ENCODE results near the gene PALLD. TPM values are rescaled to one million over a fixed set of nuclear protein-coding genes. Genes with fewer than 3 reads are reported as not detected.
"Not testable (repeated sequence)": the region's sequence is repeated elsewhere in the genome, so short reads cannot be mapped to it uniquely, and the experiment has no call there.

Gene PALLD
- total RNA-seq, 1 donor from 2014 or later, result 239 TPM

DNA sequence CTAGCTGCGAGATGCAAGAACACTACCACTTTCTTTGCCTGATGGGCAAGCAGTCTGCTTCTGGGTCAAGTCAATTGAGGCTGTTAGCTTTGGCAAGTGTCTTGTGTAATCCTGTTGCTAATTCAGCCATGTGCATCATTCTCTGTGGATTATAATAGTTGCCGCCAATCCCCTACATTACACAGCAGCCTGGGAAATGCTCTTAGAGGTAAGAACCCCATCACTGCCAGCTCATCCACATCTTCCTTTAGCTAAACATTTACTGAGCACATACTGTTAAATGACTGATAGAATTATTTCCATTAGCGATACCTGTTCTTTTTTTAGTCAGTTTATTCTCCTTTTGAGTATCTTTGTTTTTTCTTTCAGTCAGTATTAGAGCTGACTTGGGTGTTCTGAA is 397.0 kb downstream of the PALLD start:
- no peak for DNase-seq (ENCODE audit: low spot score)

- DNase-seq (ENCODE audit: low spot score), result no peak
Measured at GRCh38 chr4:168900080-168900479, 403.2 kb downstream of the PALLD start.

DNA sequence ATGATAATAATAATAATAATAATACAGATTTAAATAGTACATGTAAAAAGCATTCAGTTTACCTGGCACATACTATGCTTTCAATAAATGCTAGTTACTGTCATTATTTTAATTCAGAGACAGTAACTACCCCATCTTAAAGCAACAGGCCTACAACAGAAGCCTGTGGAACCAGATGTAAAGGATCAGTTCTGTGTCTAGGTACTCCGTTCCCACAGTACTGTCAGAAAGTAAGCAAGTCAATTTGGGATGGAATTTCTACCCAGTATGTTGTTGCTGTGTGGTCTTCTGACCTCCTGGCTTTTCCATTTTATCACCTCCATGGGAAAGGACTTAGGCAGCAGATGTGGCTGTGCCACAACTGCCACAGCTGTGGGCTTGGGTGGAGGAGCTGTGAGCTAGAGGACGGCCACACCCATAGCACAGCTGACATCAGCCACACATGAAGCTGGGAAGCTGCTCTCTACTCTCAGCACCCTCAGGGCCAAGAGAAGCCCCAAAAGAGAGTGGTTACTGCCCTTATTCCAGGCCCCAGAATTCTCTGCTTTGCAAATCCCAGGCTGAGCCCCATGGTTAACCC is 410.4 kb downstream of the PALLD start:
- DNase-seq (ENCODE audit: low spot score), result no peak

DNA sequence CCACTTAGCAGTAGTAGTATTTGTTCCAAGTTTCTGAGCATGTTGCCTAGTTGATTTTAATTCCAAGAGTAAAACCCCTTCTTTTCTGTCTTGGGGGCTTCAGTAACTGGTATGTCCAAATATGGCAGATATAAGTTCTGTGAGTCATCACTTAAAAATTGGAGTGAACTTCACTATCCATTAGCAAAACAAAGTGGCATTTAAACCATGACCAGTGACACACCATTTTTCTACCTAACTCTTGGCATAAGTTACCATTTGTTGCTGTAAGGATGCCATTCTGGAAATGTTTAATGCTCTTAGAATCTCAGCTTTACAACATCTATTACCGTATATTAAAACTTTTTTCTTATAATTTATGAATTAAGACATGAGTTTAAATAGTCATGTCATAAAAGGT is 411.2 kb downstream of the PALLD start:
- no peak for DNase-seq (ENCODE audit: low spot score)

- no peak for DNase-seq (ENCODE audit: low spot score)
Measured at GRCh38 chr4:168908851-168909273, 412.0 kb downstream of the PALLD start.

DNA sequence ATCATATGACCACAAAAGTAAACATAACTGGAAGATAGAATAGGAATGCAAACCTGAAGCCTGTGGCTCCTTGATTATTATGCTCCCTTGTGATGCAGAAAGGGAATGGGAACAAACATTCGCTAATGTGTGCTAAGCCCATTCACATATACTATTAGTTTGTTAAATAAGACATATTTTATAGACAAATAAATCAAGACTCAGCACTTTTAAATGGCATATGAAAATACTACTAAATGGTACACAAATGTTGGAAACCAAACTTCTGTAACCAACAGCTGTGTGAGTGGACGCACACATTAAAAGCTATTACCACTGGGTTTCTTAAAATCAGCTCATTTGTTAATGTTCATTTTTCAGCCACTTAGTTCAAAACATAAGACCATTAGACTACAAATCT is 417.2 kb downstream of the PALLD start:
- no peak for DNase-seq (ENCODE audit: low spot score)

DNA sequence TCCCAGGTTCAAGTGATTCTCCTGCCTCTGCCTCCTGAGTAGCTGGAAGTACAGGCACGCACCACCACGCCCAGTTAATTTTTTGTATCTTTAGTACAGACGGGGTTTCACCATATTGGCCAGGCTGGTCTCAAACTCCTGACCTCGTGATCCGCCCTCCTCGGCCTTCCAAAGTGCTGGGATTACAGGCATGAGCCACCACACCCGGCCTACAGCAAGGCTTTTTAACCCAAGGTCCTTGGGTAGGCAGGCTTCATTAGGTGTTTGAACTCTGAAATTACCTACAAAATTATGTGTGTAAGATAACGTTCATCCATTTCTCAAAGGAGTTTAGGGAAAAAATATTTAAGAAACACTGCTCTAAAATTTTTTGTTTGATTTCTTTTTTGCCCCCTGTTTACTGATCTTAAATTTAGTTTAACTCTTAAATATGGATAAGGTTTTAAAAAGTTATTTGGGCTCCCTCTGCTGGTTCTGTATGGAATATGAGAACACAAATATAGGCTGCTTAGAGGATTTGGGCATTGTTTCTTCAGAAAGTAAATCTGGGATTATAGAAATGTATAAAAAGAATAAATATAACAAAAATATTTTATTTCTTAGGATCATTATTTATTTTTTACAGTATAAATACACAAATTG is 420.4 kb downstream of the PALLD start:
- DNase-seq (ENCODE audit: low spot score), result no peak

DNA sequence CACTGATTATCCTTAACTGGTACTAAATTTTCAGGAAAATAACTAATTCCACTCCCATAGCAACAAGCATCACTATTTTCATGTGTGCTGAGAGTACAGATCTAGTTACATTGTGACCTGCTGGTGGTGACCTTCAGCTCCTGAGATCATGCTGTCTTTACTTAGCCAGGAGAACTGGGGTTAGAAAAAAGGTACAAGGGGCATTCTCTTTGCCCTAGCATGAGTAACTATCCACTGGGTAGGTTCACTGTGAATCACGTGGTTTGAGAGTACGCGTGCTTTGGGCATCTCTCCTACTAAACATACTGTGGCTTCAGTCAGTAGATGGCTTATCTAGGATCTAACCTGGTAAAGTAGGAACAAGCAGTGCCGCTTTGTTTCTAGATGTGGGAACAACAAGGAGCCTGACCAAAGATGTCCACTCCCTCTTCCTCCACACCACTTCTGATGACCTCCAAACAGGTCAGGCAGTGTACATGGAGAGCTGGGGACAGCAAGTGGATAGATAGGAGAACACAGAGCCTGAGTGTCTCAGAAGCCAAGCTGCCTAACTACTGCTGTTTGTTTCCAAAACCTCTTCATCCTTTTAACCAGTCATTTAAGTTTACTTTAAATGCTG is 423.0 kb downstream of the PALLD start:
- no peak for DNase-seq (ENCODE audit: low spot score)

- no peak for DNase-seq (ENCODE audit: low spot score)
Measured at GRCh38 chr4:168920441-168921065, 423.7 kb downstream of the PALLD start.

GRCh38 chr4:168923526-168924194 is 426.8 kb downstream of the PALLD start:
- peak; percentile 62 for DNase-seq (ENCODE audit: low spot score)

GRCh38 chr4:168924667-168925066 is 427.8 kb downstream of the PALLD start:
- no peak for DNase-seq (ENCODE audit: low spot score)

DNA sequence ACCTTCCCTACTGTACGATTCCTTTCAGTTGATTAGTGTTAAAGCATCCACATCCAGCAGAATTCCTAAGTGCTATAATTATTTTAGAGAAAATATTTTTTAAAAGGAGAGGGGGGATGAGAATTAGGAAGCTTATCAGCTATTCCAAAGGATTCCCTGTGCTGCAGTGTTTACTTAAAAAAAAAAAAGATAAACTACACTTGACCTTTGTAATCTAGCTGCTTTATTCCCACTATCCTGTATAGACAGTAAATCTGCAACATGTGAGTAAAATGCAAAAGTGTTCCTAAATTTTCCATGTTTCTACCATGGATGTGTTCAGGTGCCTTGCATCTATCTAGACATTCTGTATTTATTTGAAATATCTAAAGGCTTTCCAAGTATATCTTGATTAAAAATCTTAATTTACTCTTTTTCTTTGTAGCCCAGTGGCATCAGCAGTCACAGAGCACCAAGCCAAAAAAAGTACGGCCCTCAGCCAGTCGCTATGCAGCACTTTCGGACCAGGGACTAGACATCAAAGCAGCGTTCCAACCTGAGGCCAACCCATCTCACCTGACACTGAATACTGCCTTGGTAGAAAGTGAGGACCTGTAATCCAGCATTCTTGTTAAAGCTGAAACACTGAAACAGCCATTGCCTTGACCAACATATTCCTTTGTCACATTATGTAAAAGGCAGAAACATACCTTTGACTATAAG is 429.1 kb downstream of the PALLD start:
- DNase-seq (ENCODE audit: low spot score), result no peak

GRCh38 chr4:168928346-168928745 is 431.5 kb downstream of the PALLD start:
- DNase-seq (ENCODE audit: low spot score), result no peak

- no peak for DNase-seq (ENCODE audit: low spot score)
Measured at GRCh38 chr4:168928875-168929274, 432.0 kb downstream of the PALLD start.

- DNase-seq (ENCODE audit: low spot score), result no peak
Measured at GRCh38 chr4:168930413-168931196, 433.8 kb downstream of the PALLD start.

DNA sequence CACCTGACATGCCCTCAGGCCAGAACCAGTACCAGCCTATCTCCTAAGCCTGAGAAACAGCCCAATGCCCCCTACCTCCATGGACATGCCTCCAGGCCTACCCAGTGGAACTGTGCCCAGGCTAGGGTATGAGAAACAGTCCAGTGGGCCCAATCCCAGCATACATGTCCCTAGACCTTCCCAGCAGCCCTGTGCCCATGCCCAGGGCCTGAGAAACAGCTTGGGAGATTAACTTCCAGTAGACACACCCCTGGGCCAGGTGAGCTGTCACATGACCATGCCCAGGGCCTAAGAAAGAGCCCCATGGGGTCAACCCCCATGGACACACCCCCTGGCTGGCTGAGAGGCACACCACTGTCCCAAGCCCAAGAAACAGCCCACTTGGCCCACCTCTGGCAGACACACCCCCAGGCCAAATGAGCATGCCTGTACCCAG is 434.4 kb downstream of the PALLD start:
- no peak for DNase-seq (ENCODE audit: low spot score)

GRCh38 chr4:168932138-168932537 is 435.3 kb downstream of the PALLD start:
- no peak for DNase-seq (ENCODE audit: low spot score)

DNA sequence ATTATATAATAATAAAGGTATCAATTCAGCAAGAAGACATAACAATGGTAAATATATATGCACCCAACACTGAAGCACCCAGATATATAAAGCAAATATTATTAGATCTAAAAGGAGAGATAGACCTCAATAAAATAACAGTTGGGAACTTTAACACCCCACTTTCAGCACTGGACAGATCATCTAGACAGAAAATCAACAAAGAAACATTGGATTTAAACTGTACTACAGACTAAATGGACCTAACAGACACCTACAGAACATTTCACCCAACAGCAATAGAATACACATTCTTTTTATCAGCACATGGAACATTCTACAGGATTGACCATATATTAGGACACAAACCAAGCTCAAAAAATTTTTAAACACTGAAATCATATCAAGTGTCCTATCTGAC is 436.6 kb downstream of the PALLD start:
- no peak for DNase-seq (ENCODE audit: low spot score)

DNA sequence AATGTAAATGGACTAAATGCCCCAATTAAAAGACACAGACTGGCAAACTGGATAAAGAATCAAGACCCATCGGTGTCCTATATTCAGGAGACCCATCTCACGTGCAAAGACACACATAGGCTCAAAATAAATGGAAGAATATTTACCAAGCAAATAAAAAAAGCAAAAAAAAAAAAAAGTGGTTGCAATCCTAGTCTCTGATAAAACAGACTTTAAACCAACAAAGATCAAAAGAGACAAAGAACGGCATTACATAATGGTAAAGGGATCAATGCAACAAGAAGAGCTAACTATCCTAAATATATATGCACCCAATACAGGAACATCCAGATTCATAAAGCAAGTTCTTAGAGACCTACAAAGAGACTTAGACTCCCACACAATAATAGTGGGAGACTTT is 440.6 kb downstream of the PALLD start:
- not testable (repeated sequence) for DNase-seq (ENCODE audit: low spot score)

GRCh38 chr4:168942985-168943384 is 446.1 kb downstream of the PALLD start:
- DNase-seq (ENCODE audit: low spot score), result no peak

DNA sequence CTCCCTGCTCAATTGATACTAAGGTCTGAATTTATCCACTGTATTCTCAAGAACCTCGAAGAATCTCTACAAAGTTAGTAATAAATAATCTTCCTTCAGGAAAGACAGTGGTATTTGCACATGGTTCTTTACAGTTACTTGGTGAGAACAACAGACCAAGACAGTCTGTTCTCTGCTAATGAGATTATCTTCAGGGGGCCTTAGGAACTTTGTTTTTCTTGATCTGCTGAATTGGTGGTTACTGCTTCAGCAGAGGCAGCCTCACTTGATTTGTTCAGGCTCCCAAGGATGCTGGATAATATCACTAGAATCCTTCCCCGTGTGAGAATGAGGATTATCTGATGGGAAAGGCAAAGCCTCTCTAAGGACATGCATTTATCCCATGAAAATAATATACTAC is 448.4 kb downstream of the PALLD start:
- DNase-seq (ENCODE audit: low spot score), result no peak

Measured in ureter (tissue), 1 donor.